Thyroid gland (tissue), 4 donors: Measurements from ENCODE around the gene SUN2. TPM values are rescaled to one million over a fixed set of nuclear protein-coding genes. Genes with fewer than 3 reads are reported as not detected.
A peak's percentile ranks its signal among the peaks of the same experiment; 100 is the strongest.

Source experiments
- DNase-seq, 2 donors: peaks; one replicate each; pipeline ENCODE4 v3.0.0-alpha.2; 2019
- H3K27ac ChIP-seq, 3 donors: fragments of 200-600 bp; sonication (generic); 1 replicate in 2 of 3; 2 replicates in 1 of 3; pipeline ENCODE4 v1.5.1; 2016 to 2019; ENCODE audit warnings: mild to moderate bottlenecking in 1 of 3, moderate library complexity in 1 of 3
- H3K27me3 ChIP-seq: fragments of 200-600 bp; sonication (generic); one replicate; pipeline ENCODE4 v1.5.1; 2019
- H3K36me3 ChIP-seq, 2 donors: fragments of 200-600 bp; sonication (generic); one replicate each; pipeline ENCODE4 v1.5.1; 2016 to 2019
- H3K4me1 ChIP-seq, 2 donors: fragments of 200-600 bp; sonication (generic); one replicate each; pipeline ENCODE4 v1.5.1; 2017 to 2019
- H3K4me3 ChIP-seq, 3 donors: fragments of 200-600 bp; sonication (generic); replicated peaks in 1 of 3; 1 replicate in 2 of 3; 2 replicates in 1 of 3; pipeline ENCODE4 v1.5.1; 2016; ENCODE audit warnings: mild to moderate bottlenecking in 1 of 3
- H3K9me3 ChIP-seq: fragments of 200-600 bp; sonication (generic); one replicate; pipeline ENCODE4 v1.5.1; 2017
- POLR2A ChIP-seq, 2 donors: fragments of 450-650 bp; IDR thresholded peaks; one replicate each; pipeline ENCODE4 v1.6.1; 2017; ENCODE audit warnings: antibody characterized with exemption in 2 of 2, mild to moderate bottlenecking in 2 of 2, moderate library complexity in 1 of 2
- WGBS, 2 donors: methylation state at CpG; one replicate each; pipeline ENCODE4 v1.1.5; 2017; 5-methylcytosine and 5-hydroxymethylcytosine counted together
- intact Hi-C: fragments of 100-400 bp; cut with DNase I; formaldehyde crosslinking; loops from one replicate; pipeline ENCODE4 v1.15.1; 2023
- total RNA-seq, 4 donors: library from RNA; depleted of rRNA; stranded (reverse); fragments of >200 nt; gene quantifications; one replicate each; pipeline ENCODE4 v1.2.3, GENCODE V29; 2016
- TF ChIP-seq, protein P1 (sequence below), 6 experiments: fragments of 200-600 bp in 3 of 6; fragments of 450-650 bp in 3 of 6; sonication (generic) in 3 of 6; IDR thresholded peaks; one replicate each; pipeline ENCODE4 v1.5.1; 2016 to 2019; ENCODE audit warnings: antibody characterized with exemption in 6 of 6, mild to moderate bottlenecking in 2 of 6, inconsistent platforms in 1 of 6, moderate library complexity in 1 of 6

SUN2 gene
- total RNA-seq, 4 donors from 2014 or later: 137 to 356 (median 153) TPM

DNA sequence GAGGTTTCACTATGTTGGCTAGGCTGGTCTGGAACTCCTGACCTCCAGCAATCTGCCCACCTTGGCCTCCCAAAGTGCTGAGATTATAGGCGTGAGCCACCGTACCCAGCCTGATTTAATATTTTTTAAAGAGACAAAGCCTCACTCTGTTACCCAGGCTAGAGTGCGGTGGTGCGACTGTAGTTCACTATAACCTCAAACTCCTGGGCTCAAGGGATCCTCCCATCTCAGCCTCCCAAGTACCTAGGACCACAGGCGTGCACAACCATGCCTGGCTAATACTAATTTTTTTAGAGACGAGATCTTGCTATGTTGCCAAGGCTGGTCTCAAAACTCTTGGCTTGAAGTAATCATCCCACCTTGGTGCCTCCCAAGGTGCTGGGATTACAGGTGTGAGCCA is 36.6 kb downstream of the SUN2 start:
- H3K9me3 ChIP-seq: no peaks in the 10 kb centered on the region
- peaks cover 11 to 15% of the 10 kb centered on the region in 2 donors for H3K4me1 ChIP-seq
- no peak for TF ChIP-seq POLR2A (IDR thresholded peaks at IDR 0.05)
- TF ChIP-seq, protein P1, sequence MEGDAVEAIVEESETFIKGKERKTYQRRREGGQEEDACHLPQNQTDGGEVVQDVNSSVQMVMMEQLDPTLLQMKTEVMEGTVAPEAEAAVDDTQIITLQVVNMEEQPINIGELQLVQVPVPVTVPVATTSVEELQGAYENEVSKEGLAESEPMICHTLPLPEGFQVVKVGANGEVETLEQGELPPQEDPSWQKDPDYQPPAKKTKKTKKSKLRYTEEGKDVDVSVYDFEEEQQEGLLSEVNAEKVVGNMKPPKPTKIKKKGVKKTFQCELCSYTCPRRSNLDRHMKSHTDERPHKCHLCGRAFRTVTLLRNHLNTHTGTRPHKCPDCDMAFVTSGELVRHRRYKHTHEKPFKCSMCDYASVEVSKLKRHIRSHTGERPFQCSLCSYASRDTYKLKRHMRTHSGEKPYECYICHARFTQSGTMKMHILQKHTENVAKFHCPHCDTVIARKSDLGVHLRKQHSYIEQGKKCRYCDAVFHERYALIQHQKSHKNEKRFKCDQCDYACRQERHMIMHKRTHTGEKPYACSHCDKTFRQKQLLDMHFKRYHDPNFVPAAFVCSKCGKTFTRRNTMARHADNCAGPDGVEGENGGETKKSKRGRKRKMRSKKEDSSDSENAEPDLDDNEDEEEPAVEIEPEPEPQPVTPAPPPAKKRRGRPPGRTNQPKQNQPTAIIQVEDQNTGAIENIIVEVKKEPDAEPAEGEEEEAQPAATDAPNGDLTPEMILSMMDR (IDR thresholded peaks at IDR 0.05): no peak
- no peak for DNase-seq
- no peak overlapping the region for H3K4me3 ChIP-seq
- H3K36me3 ChIP-seq: peaks cover 35 to 42% of the 10 kb centered on the region in 2 donors
- WGBS, 2 donors: 93 to 95% methylated on average over 6 of the region's 6 CpGs
- intact Hi-C loops: no loop called here
- H3K27me3 ChIP-seq: no peaks in the 10 kb centered on the region
- H3K27ac ChIP-seq: peak overlapping the region; percentile 21 to 69 (median 58)

DNA sequence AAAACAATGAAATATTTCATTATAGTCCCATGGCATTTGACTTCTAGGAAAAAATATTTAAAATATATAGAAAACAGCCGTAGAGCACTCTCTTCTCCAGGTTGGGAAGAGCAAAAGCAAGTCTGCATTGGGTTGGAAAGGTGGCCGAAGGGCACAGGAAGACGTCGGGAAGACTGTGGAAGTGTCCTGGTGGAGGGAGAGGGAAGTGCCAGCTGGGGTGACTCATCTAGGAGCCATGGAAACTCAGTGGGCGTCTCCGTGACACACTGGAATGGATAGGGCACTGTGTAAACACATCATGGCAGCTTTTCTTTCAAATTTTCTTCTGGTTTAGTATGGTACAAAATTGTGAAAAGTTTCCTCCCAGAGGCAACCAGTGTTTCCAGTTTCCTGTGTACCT is 37.4 kb downstream of the SUN2 start:
- no peak for TF ChIP-seq POLR2A (IDR thresholded peaks at IDR 0.05)
- TF ChIP-seq, protein P1 (IDR thresholded peaks at IDR 0.05): peak; percentile 29 to 82 (median 68)
- H3K9me3 ChIP-seq: no peaks in the 10 kb centered on the region
- peaks cover 19 to 21% of the 10 kb centered on the region in 2 donors for H3K4me1 ChIP-seq
- 32 to 35% methylated on average over 6 of the region's 6 CpGs for WGBS, 2 donors
- H3K27ac ChIP-seq: peak overlapping the region; percentile 21 to 69 (median 58)
- intact Hi-C loops: no loop called here
- no peaks in the 10 kb centered on the region for H3K27me3 ChIP-seq
- H3K36me3 ChIP-seq: peaks cover 29 to 34% of the 10 kb centered on the region in 2 donors
- H3K4me3 ChIP-seq: no peak overlapping the region
- peak; percentile 79 to 84 for DNase-seq

DNA sequence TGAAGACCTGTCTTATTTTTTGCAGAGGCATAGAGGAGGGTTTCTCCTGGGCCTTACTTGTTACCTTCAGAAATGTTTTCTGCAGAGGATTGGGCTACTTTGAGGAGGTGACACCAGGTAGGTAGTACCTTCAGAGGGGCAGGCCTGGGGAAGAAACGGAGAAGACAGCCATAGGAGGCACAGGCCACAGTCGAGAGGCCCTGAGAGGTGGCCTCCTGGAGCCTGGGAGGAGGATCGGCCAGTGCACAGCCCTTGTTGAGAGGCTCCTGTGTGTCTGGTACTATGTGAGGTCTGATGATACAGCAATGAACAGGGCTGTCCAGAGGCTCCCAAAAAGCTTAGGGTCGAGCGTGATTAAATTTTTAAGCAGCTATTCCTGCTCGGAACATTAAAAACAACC is 38.6 kb downstream of the SUN2 start:
- H3K27ac ChIP-seq: no peak overlapping the region
- 91 to 93% methylated on average over 6 of the region's 6 CpGs for WGBS, 2 donors
- intact Hi-C loops: no loop called here
- peaks cover 21 to 23% of the 10 kb centered on the region in 2 donors for H3K4me1 ChIP-seq
- no peak overlapping the region for H3K4me3 ChIP-seq
- no peaks in the 10 kb centered on the region for H3K27me3 ChIP-seq
- H3K36me3 ChIP-seq: peaks cover 18 to 22% of the 10 kb centered on the region in 2 donors
- TF ChIP-seq, protein P1 (IDR thresholded peaks at IDR 0.05): no peak
- TF ChIP-seq POLR2A (IDR thresholded peaks at IDR 0.05): no peak
- no peaks in the 10 kb centered on the region for H3K9me3 ChIP-seq
- DNase-seq: no peak

- H3K4me1 ChIP-seq: peaks cover 21 to 23% of the 10 kb centered on the region in 2 donors
- no peaks in the 10 kb centered on the region for H3K9me3 ChIP-seq
- no peak overlapping the region for H3K27ac ChIP-seq
- peaks cover 15 to 19% of the 10 kb centered on the region in 2 donors for H3K36me3 ChIP-seq
- no peak for DNase-seq
- intact Hi-C loops: no loop called here
- H3K4me3 ChIP-seq: no peak overlapping the region
- H3K27me3 ChIP-seq: no peaks in the 10 kb centered on the region
- TF ChIP-seq, protein P1 (IDR thresholded peaks at IDR 0.05): no peak
- TF ChIP-seq POLR2A (IDR thresholded peaks at IDR 0.05): no peak
- 89 to 95% methylated on average over 7 to 9 of the region's 9 CpGs for WGBS, 2 donors
Observed at GRCh38 chr22:38716826-38717225, 39.0 kb downstream of the SUN2 start.

DNA sequence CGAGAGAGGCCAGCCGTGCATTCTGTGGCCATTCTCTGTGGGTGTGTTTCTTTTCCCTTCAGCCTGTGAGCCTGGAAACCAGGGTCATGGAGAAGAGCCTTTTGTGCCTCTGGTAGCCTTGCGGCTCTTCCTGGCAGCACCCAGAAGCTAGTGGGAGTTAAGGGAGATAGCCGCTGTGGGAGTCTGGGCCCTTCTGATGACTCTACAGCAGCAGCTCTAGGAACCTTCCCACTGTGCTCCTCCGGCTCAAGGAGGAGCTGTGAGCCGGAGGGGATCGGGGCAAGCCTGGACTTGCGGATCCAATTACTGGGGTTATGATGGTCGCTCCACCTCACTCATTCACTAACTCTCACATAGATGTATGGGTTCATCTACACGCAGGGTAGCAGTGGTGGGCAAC is 39.5 kb downstream of the SUN2 start:
- WGBS, 2 donors: 94 to 99% methylated on average over 10 of the region's 10 CpGs
- DNase-seq: no peak
- Histone ChIP-seq H3K27ac (no peak overlapping the region), H3K9me3 (no peaks in the 10 kb centered on the region), H3K36me3 (peaks cover 15 to 19% of the 10 kb centered on the region in 2 donors), H3K4me3 (no peak overlapping the region), H3K4me1 (peaks cover 21 to 23% of the 10 kb centered on the region in 2 donors), H3K27me3 (no peaks in the 10 kb centered on the region)
- TF ChIP-seq, protein P1 (IDR thresholded peaks at IDR 0.05): no peak
- no peak for TF ChIP-seq POLR2A (IDR thresholded peaks at IDR 0.05)
- intact Hi-C loops: no loop called here
